OCI-LY1 (cell line): Measurements from ENCODE around the gene DGCR6L.
"Not testable (repeated sequence)": the region's sequence is repeated elsewhere in the genome, so short reads cannot be mapped to it uniquely, and the experiment has no call there.

Experiments used
- EZH2 ChIP-seq: fragments of 200-600 bp; sonication (generic), shearing (Covaris generic); IDR thresholded peaks from 2 replicates; pipeline ENCODE4 v1.8.0; 2017; ENCODE audit warnings: borderline replicate concordance, mixed run types, mild to moderate bottlenecking, antibody characterized with exemption, low read length, moderate library complexity, mixed read lengths
- TF ChIP-seq, protein P1 (sequence below): fragments of 200-600 bp; sonication (generic), shearing (Covaris generic); IDR thresholded peaks from 2 replicates; pipeline ENCODE4 v1.5.1; 2017; ENCODE audit warnings: mild to moderate bottlenecking, antibody characterized with exemption, low read length, moderate library complexity, mixed read lengths

- TF ChIP-seq, protein P1, sequence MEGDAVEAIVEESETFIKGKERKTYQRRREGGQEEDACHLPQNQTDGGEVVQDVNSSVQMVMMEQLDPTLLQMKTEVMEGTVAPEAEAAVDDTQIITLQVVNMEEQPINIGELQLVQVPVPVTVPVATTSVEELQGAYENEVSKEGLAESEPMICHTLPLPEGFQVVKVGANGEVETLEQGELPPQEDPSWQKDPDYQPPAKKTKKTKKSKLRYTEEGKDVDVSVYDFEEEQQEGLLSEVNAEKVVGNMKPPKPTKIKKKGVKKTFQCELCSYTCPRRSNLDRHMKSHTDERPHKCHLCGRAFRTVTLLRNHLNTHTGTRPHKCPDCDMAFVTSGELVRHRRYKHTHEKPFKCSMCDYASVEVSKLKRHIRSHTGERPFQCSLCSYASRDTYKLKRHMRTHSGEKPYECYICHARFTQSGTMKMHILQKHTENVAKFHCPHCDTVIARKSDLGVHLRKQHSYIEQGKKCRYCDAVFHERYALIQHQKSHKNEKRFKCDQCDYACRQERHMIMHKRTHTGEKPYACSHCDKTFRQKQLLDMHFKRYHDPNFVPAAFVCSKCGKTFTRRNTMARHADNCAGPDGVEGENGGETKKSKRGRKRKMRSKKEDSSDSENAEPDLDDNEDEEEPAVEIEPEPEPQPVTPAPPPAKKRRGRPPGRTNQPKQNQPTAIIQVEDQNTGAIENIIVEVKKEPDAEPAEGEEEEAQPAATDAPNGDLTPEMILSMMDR, result not testable (repeated sequence)
- not testable (repeated sequence) for TF ChIP-seq EZH2
These were observed 33.0 kb downstream of the DGCR6L start for GRCh38 chr22:20286784-20287423.
